Measurements from ENCODE around the gene KLC3. TPM values are rescaled to one million over a fixed set of nuclear protein-coding genes. Genes with fewer than 3 reads are reported as not detected.

Gene KLC3
- total RNA-seq, 1 donor = 0.72 TPM

DNA sequence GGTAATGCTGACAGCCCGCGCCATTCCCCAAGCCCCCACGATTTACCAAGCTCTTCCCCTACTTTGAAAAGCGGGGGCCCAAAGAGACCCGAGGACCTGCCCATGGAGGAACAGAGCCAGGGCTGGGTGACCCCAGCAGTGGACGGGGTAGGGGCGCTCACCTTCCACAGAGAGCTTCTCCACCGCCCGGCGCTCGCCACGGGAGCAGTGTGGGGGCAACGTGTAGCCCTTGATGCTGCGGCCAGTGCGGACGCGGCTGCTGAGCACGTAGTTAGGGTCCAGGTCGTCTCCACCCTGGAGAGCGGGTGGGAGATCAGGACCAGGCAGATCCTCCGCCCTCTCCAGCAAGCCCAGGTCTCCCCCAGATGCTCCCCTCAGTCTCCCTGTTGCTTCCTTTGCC lies 25.2 kb upstream of the KLC3 start:
- no peak overlapping the region for H2AFZ ChIP-seq (ENCODE audit: low read length)
- no peak overlapping the region for H3K4me3 ChIP-seq (ENCODE audit: insufficient read depth, low read length)
- no peaks in the 10 kb centered on the region for H3K36me3 ChIP-seq (ENCODE audit: insufficient read depth, low read length)
- H4K20me1 ChIP-seq (ENCODE audit: insufficient read depth, low read length) = no peaks in the 10 kb centered on the region
- TF ChIP-seq, protein P1, sequence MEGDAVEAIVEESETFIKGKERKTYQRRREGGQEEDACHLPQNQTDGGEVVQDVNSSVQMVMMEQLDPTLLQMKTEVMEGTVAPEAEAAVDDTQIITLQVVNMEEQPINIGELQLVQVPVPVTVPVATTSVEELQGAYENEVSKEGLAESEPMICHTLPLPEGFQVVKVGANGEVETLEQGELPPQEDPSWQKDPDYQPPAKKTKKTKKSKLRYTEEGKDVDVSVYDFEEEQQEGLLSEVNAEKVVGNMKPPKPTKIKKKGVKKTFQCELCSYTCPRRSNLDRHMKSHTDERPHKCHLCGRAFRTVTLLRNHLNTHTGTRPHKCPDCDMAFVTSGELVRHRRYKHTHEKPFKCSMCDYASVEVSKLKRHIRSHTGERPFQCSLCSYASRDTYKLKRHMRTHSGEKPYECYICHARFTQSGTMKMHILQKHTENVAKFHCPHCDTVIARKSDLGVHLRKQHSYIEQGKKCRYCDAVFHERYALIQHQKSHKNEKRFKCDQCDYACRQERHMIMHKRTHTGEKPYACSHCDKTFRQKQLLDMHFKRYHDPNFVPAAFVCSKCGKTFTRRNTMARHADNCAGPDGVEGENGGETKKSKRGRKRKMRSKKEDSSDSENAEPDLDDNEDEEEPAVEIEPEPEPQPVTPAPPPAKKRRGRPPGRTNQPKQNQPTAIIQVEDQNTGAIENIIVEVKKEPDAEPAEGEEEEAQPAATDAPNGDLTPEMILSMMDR (IDR thresholded peaks at IDR 0.05; ENCODE audit: extremely low read depth, low read depth, low read length) = no peak
- no peak overlapping the region for H3K4me2 ChIP-seq (ENCODE audit: insufficient read depth, low read length)
- H3K4me1 ChIP-seq (ENCODE audit: insufficient read depth, low read length) = no peaks in the 10 kb centered on the region
- H3K9me3 ChIP-seq (ENCODE audit: low read depth, low read length) = no peaks in the 10 kb centered on the region
- peaks cover 22% of the 10 kb centered on the region for H3K27me3 ChIP-seq (ENCODE audit: insufficient read depth, low read length)
- no peak overlapping the region for H3K27ac ChIP-seq (ENCODE audit: low read depth, low read length)
- H3K79me2 ChIP-seq (ENCODE audit: insufficient read depth, low read length) = no peaks in the 10 kb centered on the region
- DNase-seq (ENCODE audit: insufficient read length, low spot score, missing footprints) = no peak

DNA sequence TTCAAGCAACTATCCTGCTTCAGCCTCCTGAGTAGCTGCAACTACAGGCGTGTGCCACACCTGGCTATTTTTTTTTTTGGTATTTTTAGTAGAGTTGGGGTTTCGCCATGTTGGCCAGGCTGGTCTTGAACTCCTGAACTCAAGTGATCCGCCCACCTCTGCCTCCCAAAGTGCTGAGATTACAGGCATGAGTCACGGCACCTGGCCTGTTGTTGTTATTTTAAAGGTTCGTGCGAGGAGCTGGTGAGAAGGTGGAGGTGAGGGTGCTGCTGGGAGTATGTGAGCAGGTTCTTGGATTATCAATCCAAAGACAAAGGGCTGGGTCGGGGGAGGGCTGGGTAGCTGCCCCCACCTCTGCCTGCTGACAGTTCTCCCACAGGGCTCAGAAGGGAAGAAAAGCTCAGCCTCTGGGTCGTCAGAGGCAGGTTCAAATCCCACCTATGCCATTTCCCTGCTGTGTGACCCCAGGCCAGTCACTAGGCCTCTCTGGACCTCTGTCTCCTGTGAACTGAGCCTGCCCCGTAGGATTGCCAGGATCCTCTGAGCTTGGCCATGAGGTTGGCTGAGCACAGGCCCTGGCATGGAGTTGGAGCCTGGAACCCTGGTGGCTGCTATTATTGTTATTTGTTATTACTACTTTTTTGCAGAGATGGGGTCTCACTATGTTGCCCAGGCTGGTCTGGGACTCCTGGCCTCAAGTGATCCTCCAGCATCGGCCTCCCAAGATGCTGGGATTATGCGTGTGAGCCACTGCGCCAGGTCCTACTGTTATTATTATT lies 19.4 kb upstream of the KLC3 start:
- Histone ChIP-seq H3K4me2 (ENCODE audit: insufficient read depth, low read length) (no peak overlapping the region), H3K36me3 (ENCODE audit: insufficient read depth, low read length) (no peaks in the 10 kb centered on the region), H3K4me1 (ENCODE audit: insufficient read depth, low read length) (peaks cover 10% of the 10 kb centered on the region), H4K20me1 (ENCODE audit: insufficient read depth, low read length) (no peaks in the 10 kb centered on the region), H3K9me3 (ENCODE audit: low read depth, low read length) (no peaks in the 10 kb centered on the region), H3K4me3 (ENCODE audit: insufficient read depth, low read length) (no peak overlapping the region), H3K79me2 (ENCODE audit: insufficient read depth, low read length) (no peaks in the 10 kb centered on the region), H2AFZ (ENCODE audit: low read length) (no peak overlapping the region), H3K27ac (ENCODE audit: low read depth, low read length) (no peak overlapping the region), H3K27me3 (ENCODE audit: insufficient read depth, low read length) (peaks cover 7% of the 10 kb centered on the region)
- TF ChIP-seq, protein P1 (IDR thresholded peaks at IDR 0.05; ENCODE audit: extremely low read depth, low read depth, low read length) = no peak
- DNase-seq (ENCODE audit: insufficient read length, low spot score, missing footprints) = peak; percentile 69

DNA sequence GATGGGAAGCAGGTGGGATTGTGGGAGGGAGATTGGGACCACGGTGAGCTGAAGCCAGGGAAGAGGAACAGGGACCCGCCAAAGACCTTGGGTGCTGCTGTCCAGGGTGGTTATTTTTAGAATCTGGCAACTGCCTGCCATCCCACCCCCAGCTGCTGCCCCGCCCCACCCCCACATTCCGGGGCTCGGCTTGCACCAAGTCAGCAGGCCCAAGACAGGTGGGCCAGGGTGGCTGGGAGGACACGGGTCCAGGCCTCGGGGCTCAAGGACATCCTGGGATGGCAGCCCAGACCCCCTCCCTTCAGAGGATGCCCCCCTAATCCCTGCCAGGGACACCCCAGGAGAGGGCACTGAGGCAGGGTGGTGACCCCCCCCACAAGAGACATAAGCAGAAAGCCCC lies 18.7 kb upstream of the KLC3 start:
- no peak overlapping the region for H3K4me3 ChIP-seq (ENCODE audit: insufficient read depth, low read length)
- H3K79me2 ChIP-seq (ENCODE audit: insufficient read depth, low read length) = no peaks in the 10 kb centered on the region
- H2AFZ ChIP-seq (ENCODE audit: low read length) = no peak overlapping the region
- no peak overlapping the region for H3K4me2 ChIP-seq (ENCODE audit: insufficient read depth, low read length)
- no peak overlapping the region for H3K27ac ChIP-seq (ENCODE audit: low read depth, low read length)
- H4K20me1 ChIP-seq (ENCODE audit: insufficient read depth, low read length) = no peaks in the 10 kb centered on the region
- H3K9me3 ChIP-seq (ENCODE audit: low read depth, low read length) = no peaks in the 10 kb centered on the region
- H3K27me3 ChIP-seq (ENCODE audit: insufficient read depth, low read length) = peaks cover 4% of the 10 kb centered on the region
- peaks cover 13% of the 10 kb centered on the region for H3K4me1 ChIP-seq (ENCODE audit: insufficient read depth, low read length)
- no peaks in the 10 kb centered on the region for H3K36me3 ChIP-seq (ENCODE audit: insufficient read depth, low read length)
- TF ChIP-seq, protein P1 (IDR thresholded peaks at IDR 0.05; ENCODE audit: extremely low read depth, low read depth, low read length) = no peak
- DNase-seq (ENCODE audit: insufficient read length, low spot score, missing footprints) = peak; percentile 78

DNA sequence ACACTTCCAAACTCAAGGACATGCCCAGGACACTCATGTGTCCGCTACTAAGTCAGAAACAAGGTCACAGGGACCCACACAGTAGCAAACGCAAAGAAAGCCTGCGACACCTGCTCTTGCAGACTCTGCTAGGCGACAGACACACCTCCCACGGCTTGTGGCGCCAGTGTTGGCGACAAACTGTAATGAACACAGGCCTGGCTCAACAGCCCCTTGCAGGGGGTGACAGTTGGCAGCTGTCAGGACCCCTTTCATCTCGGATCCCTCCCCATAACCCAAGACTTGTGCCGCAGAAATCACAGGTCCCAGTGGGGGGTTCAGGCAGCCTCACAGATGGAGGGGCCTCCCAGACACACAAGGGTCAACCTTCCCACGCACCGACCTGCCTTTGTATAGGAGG lies 18.2 kb upstream of the KLC3 start:
- Histone ChIP-seq H3K27ac (ENCODE audit: low read depth, low read length) (no peak overlapping the region), H2AFZ (ENCODE audit: low read length) (no peak overlapping the region), H3K4me3 (ENCODE audit: insufficient read depth, low read length) (no peak overlapping the region), H3K79me2 (ENCODE audit: insufficient read depth, low read length) (no peaks in the 10 kb centered on the region), H3K36me3 (ENCODE audit: insufficient read depth, low read length) (no peaks in the 10 kb centered on the region), H3K4me2 (ENCODE audit: insufficient read depth, low read length) (no peak overlapping the region), H3K27me3 (ENCODE audit: insufficient read depth, low read length) (peaks cover 4% of the 10 kb centered on the region), H3K4me1 (ENCODE audit: insufficient read depth, low read length) (peaks cover 13% of the 10 kb centered on the region), H3K9me3 (ENCODE audit: low read depth, low read length) (no peaks in the 10 kb centered on the region), H4K20me1 (ENCODE audit: insufficient read depth, low read length) (no peaks in the 10 kb centered on the region)
- TF ChIP-seq, protein P1 (IDR thresholded peaks at IDR 0.05; ENCODE audit: extremely low read depth, low read depth, low read length) = no peak
- DNase-seq (ENCODE audit: insufficient read length, low spot score, missing footprints) = peak; percentile 53
